GM23248 (cell line): ENCODE data around the gene WFDC1. TPM values are rescaled to one million over a fixed set of nuclear protein-coding genes. Genes with fewer than 3 reads are reported as not detected.

Experiments
- DNase-seq: peaks from one replicate; pipeline ENCODE4 v3.0.0-alpha.2; 2015
- H2AFZ ChIP-seq: fragments of 200-600 bp; sonication (generic); 2 replicates; pipeline ENCODE4 v1.6.1; 2016; ENCODE audit warnings: antibody characterized with exemption
- H3F3A ChIP-seq: fragments of 200-600 bp; sonication (generic); 2 replicates; pipeline ENCODE4 v1.6.1; 2016; ENCODE audit warnings: mild to moderate bottlenecking, antibody characterized with exemption, mixed run types; ENCODE audit not compliant: insufficient read depth
- H3K27ac ChIP-seq: fragments of 200-600 bp; sonication (generic); 2 replicates; pipeline ENCODE4 v1.5.1; 2016; ENCODE audit warnings: mild to moderate bottlenecking
- H3K27me3 ChIP-seq: fragments of 200-600 bp; sonication (generic); replicated peaks from 2 replicates; pipeline ENCODE4 v1.6.1; 2016; ENCODE audit warnings: mild to moderate bottlenecking; ENCODE audit not compliant: insufficient read depth
- H3K36me3 ChIP-seq: fragments of 200-600 bp; sonication (generic); 2 replicates; pipeline ENCODE4 v1.6.1; 2016; ENCODE audit warnings: low read depth, mild to moderate bottlenecking
- H3K4me1 ChIP-seq: fragments of 200-600 bp; sonication (generic); 2 replicates; pipeline ENCODE4 v1.6.1; 2016; ENCODE audit warnings: mild to moderate bottlenecking; ENCODE audit not compliant: insufficient read depth
- H3K4me2 ChIP-seq: fragments of 200-600 bp; sonication (generic); one replicate; pipeline ENCODE4 v1.6.1; 2016; ENCODE audit warnings: mild to moderate bottlenecking; ENCODE audit not compliant: unreplicated experiment
- H3K4me3 ChIP-seq: fragments of 200-600 bp; sonication (generic); 2 replicates; pipeline ENCODE4 v1.5.1; 2016; ENCODE audit warnings: mild to moderate bottlenecking
- H3K79me2 ChIP-seq: fragments of 200-600 bp; sonication (generic); 2 replicates; pipeline ENCODE4 v1.6.1; 2016; ENCODE audit warnings: mild to moderate bottlenecking; ENCODE audit not compliant: insufficient read depth
- H3K9ac ChIP-seq: fragments of 200-600 bp; sonication (generic); 2 replicates; pipeline ENCODE4 v1.6.1; 2016; ENCODE audit warnings: mild to moderate bottlenecking
- H3K9me2 ChIP-seq: fragments of 200-600 bp; sonication (generic); 2 replicates; pipeline ENCODE4 v1.6.1; 2016; ENCODE audit warnings: mixed run types, mild to moderate bottlenecking, moderate library complexity; ENCODE audit not compliant: insufficient read depth
- H3K9me3 ChIP-seq: fragments of 200-600 bp; sonication (generic); one replicate; pipeline ENCODE4 v1.6.1; 2017; ENCODE audit warnings: low read depth
- H4K20me1 ChIP-seq: fragments of 200-600 bp; sonication (generic); 2 replicates; pipeline ENCODE4 v1.6.0; 2016; ENCODE audit not compliant: insufficient read depth
- EZH2 ChIP-seq: fragments of 200-600 bp; sonication (generic); IDR thresholded peaks from 2 replicates; pipeline ENCODE4 v1.6.1; 2018; ENCODE audit warnings: antibody characterized with exemption, mild to moderate bottlenecking; ENCODE audit not compliant: insufficient read depth, poor library complexity, severe bottlenecking
- EZH2phosphoT487 ChIP-seq: fragments of 200-600 bp; sonication (generic); IDR thresholded peaks from 2 replicates; pipeline ENCODE4 v1.6.1; 2018; ENCODE audit warnings: antibody characterized with exemption, moderate library complexity, mild to moderate bottlenecking, low read depth; ENCODE audit not compliant: insufficient read depth
- WGBS, 2 experiments: methylation state at CpG; one replicate each; pipeline ENCODE4 v1.1.6; 2015 to 2017; ENCODE audit warnings: low lambda C conversion rate in 2 of 2, low coverage in 1 of 2; ENCODE audit errors: missing lambda C conversion rate in 2 of 2; 5-methylcytosine and 5-hydroxymethylcytosine counted together
- in situ Hi-C: fragments of 300-500 bp; cut with MboI; formaldehyde crosslinking; loops from 2 replicates; pipeline ENCODE4 v1.15.0; 2020
- polyA plus RNA-seq: library from polyadenylated mRNA; unstranded; fragments of >200 nt; fragmentation: Nextera tagmentation; extraction: Ambion mirVana; gene quantifications from 2 replicates; pipeline ENCODE4 v1.2.1, GENCODE V29; 2016
- total RNA-seq: library from RNA; depleted of rRNA; stranded (reverse); fragments of >200 nt; shearing (Covaris generic); gene quantifications from 2 replicates; pipeline ENCODE4 v1.2.3, GENCODE V29; 2014

Gene WFDC1
- total and polyA plus RNA-seq, 2 experiments from 2014 or later, result 0.35 to 0.76 TPM

GRCh38 chr16:84366208-84366607, 71.5 kb downstream of the WFDC1 start:
- H3K4me1 ChIP-seq, result no peaks in the 10 kb centered on the region
- H3K79me2 ChIP-seq, result no peaks in the 10 kb centered on the region
- no peaks in the 10 kb centered on the region for H3F3A ChIP-seq
- no peaks in the 10 kb centered on the region for H3K9me2 ChIP-seq
- H4K20me1 ChIP-seq, result no peaks in the 10 kb centered on the region; the same call in 1 of the 2 replicates
- no peaks in the 10 kb centered on the region for H3K36me3 ChIP-seq
- no peak overlapping the region for H3K9ac ChIP-seq
- H3K27ac ChIP-seq, result no peak overlapping the region
- no peak overlapping the region for H2AFZ ChIP-seq
- 29 to 31% methylated on average over 9 of the region's 9 CpGs for WGBS, 2 experiments
- DNase-seq, result no peak
- H3K4me3 ChIP-seq, result no peak overlapping the region
- in situ Hi-C loops, result no loop called here
- no peak overlapping the region for H3K4me2 ChIP-seq
- H3K9me3 ChIP-seq, result no peaks in the 10 kb centered on the region
- peaks cover 52% of the 10 kb centered on the region for H3K27me3 ChIP-seq
- TF ChIP-seq EZH2phosphoT487 (no peak), EZH2 (no peak)

- H3F3A ChIP-seq, result no peaks in the 10 kb centered on the region
These were observed 72.6 kb downstream of the WFDC1 start for GRCh38 chr16:84367297-84367680.

GRCh38 chr16:84367750-84368307, 73.2 kb downstream of the WFDC1 start:
- H3K9me2 ChIP-seq, result no peaks in the 10 kb centered on the region
- H3K27ac ChIP-seq, result no peak overlapping the region
- 22 to 25% methylated on average over 26 to 27 of the region's 27 CpGs for WGBS, 2 experiments
- H3K9me3 ChIP-seq, result no peaks in the 10 kb centered on the region
- no peaks in the 10 kb centered on the region for H3K79me2 ChIP-seq
- H2AFZ ChIP-seq, result no peak overlapping the region
- in situ Hi-C loops, result no loop called here
- H3K4me3 ChIP-seq, result no peak overlapping the region
- DNase-seq, result no peak
- TF ChIP-seq EZH2 (no peak), EZH2phosphoT487 (no peak)
- no peaks in the 10 kb centered on the region for H3F3A ChIP-seq
- no peak overlapping the region for H3K9ac ChIP-seq
- no peak overlapping the region for H3K4me2 ChIP-seq
- H3K4me1 ChIP-seq, result no peaks in the 10 kb centered on the region
- peaks cover 60% of the 10 kb centered on the region for H3K27me3 ChIP-seq
- H3K36me3 ChIP-seq, result no peaks in the 10 kb centered on the region
- H4K20me1 ChIP-seq, result no peaks in the 10 kb centered on the region

More at GRCh38 chr16:84367297-84367680, 72.6 kb downstream of the WFDC1 start:
- in situ Hi-C loops, result no loop called here
- Histone ChIP-seq H3K4me2 (no peak overlapping the region), H3K79me2 (no peaks in the 10 kb centered on the region), H3K36me3 (no peaks in the 10 kb centered on the region), H3K9me2 (no peaks in the 10 kb centered on the region), H3K4me3 (no peak overlapping the region), H3K27me3 (peaks cover 55% of the 10 kb centered on the region), H3K9ac (no peak overlapping the region), H3K4me1 (no peaks in the 10 kb centered on the region), H4K20me1 (no peaks in the 10 kb centered on the region), H3K9me3 (no peaks in the 10 kb centered on the region), H3K27ac (no peak overlapping the region), H2AFZ (no peak overlapping the region)
- DNase-seq, result no peak
- WGBS, 2 experiments, result 34 to 43% methylated on average over 9 of the region's 9 CpGs
- TF ChIP-seq EZH2phosphoT487 (no peak), EZH2 (no peak)

- peaks cover 66% of the 10 kb centered on the region for H3K27me3 ChIP-seq
- H3K9me2 ChIP-seq, result no peaks in the 10 kb centered on the region
- H3K4me2 ChIP-seq, result no peak within 1 kb of the TSS
- WGBS, 2 experiments, result 7 to 14% methylated on average over 25 to 61 of the region's 66 CpGs
- no peak within 1 kb of the TSS for H3K9ac ChIP-seq
- no peak within 1 kb of the TSS for H3K27ac ChIP-seq
- no peak for DNase-seq
- no peak within 1 kb of the TSS for H3K4me3 ChIP-seq
- no peaks in the 10 kb centered on the region for H4K20me1 ChIP-seq
- no peaks in the 10 kb centered on the region for H3K9me3 ChIP-seq
- no peaks in the 10 kb centered on the region for H3K4me1 ChIP-seq
- H3K36me3 ChIP-seq, result no peaks in the 10 kb centered on the region
- no peak for TF ChIP-seq EZH2phosphoT487
- no peak for TF ChIP-seq EZH2
- no peak within 1 kb of the TSS for H2AFZ ChIP-seq
- no peaks in the 10 kb centered on the region for H3K79me2 ChIP-seq
- no peaks in the 10 kb centered on the region for H3F3A ChIP-seq
- in situ Hi-C loops, result no loop called here
These were observed 73.8 kb downstream of the WFDC1 start, which contains the start of gene ATP2C2 for GRCh38 chr16:84368308-84368996. Gene ATP2C2 (plus strand): TSS chr16:84368538. CDS start chr16:84368616, 78 bp downstream.
